DOHH2 (cell line): Measurements from ENCODE around the gene HADHA.

ENCODE experiments used
- H3F3A ChIP-seq: fragments of 200-600 bp; sonication (generic), shearing (Covaris generic); 2 replicates; pipeline ENCODE4 v1.6.0; 2016; ENCODE audit warnings: antibody characterized with exemption, mild to moderate bottlenecking; ENCODE audit not compliant: control insufficient read depth, insufficient read depth
- H3K27ac ChIP-seq: fragments of 200-600 bp; sonication (generic); 2 replicates; pipeline ENCODE4 v1.5.1; 2014; ENCODE audit warnings: low read depth, mild to moderate bottlenecking, low read length, moderate library complexity
- H3K27me3 ChIP-seq: fragments of 200-600 bp; sonication (generic); 2 replicates; pipeline ENCODE4 v1.6.1; 2014; ENCODE audit warnings: mild to moderate bottlenecking, low read length, mixed read lengths; ENCODE audit not compliant: control insufficient read depth
- H3K36me3 ChIP-seq: fragments of 200-600 bp; sonication (generic); 2 replicates; pipeline ENCODE4 v1.6.1; 2014; ENCODE audit warnings: mild to moderate bottlenecking, low read length, moderate library complexity, mixed read lengths; ENCODE audit not compliant: control insufficient read depth
- H3K4me1 ChIP-seq: fragments of 200-600 bp; sonication (generic); 2 replicates; pipeline ENCODE4 v1.6.1; 2014; ENCODE audit warnings: mild to moderate bottlenecking, low read length, mixed read lengths; ENCODE audit not compliant: control insufficient read depth
- H3K4me2 ChIP-seq: fragments of 200-600 bp; sonication (generic); 2 replicates; pipeline ENCODE4 v1.6.0; 2014; ENCODE audit warnings: mild to moderate bottlenecking, low read length, moderate library complexity
- H3K4me3 ChIP-seq: fragments of 200-600 bp; sonication (generic); 2 replicates; pipeline ENCODE4 v1.5.1; 2014; ENCODE audit warnings: mild to moderate bottlenecking, low read length, mixed read lengths
- H3K79me2 ChIP-seq: fragments of 200-600 bp; sonication (generic); 2 replicates; pipeline ENCODE4 v1.6.1; 2014; ENCODE audit warnings: mild to moderate bottlenecking, low read length, mixed read lengths; ENCODE audit not compliant: control insufficient read depth
- H3K9me2 ChIP-seq: fragments of 200-600 bp; sonication (generic); replicated peaks from 2 replicates; pipeline ENCODE4 v1.6.1; 2014; ENCODE audit warnings: mild to moderate bottlenecking, low read length, mixed read lengths; ENCODE audit not compliant: control insufficient read depth
- H3K9me3 ChIP-seq: fragments of 200-600 bp; sonication (generic); 2 replicates; pipeline ENCODE4 v1.6.1; 2014; ENCODE audit warnings: antibody characterized with exemption, low read length, mixed read lengths; ENCODE audit not compliant: control insufficient read depth, insufficient read depth
- H4K20me1 ChIP-seq: fragments of 200-600 bp; sonication (generic); 2 replicates; pipeline ENCODE4 v1.6.0; 2014; ENCODE audit warnings: low read depth, mild to moderate bottlenecking, antibody characterized with exemption, low read length, moderate library complexity; ENCODE audit not compliant: control insufficient read depth, insufficient read depth
- CTCF ChIP-seq: fragments of 200-600 bp; sonication (generic); IDR thresholded peaks from one replicate; pipeline ENCODE4 v1.5.1; 2014; ENCODE audit warnings: antibody characterized with exemption, mild to moderate bottlenecking, low read depth, low read length; ENCODE audit not compliant: poor library complexity, severe bottlenecking
- EZH2phosphoT487 ChIP-seq: fragments of 200-600 bp; sonication (generic); IDR thresholded peaks from 2 replicates; pipeline ENCODE4 v1.6.1; 2017; ENCODE audit warnings: borderline replicate concordance, mild to moderate bottlenecking, antibody characterized with exemption, low read length, moderate library complexity, mixed read lengths

HADHA gene

GRCh38 chr2:26141145-26141769, 103.2 kb downstream of the HADHA start:
- Histone ChIP-seq H3K27me3 (no peaks in the 10 kb centered on the region), H3K9me3 (no peaks in the 10 kb centered on the region), H3K79me2 (no peaks in the 10 kb centered on the region), H3K27ac (no peak overlapping the region), H4K20me1 (0 out of 2 replicates have a peak, but pooled peaks cover 4% of the 10 kb centered on the region), H3K4me1 (no peaks in the 10 kb centered on the region), H3K4me3 (no peak overlapping the region), H3K36me3 (peaks cover 4% of the 10 kb centered on the region), H3K9me2 (no peaks in the 10 kb centered on the region), H3F3A (peaks cover 5% of the 10 kb centered on the region; the same call in 1 of the 2 replicates), H3K4me2 (no peak overlapping the region)
- TF ChIP-seq EZH2phosphoT487 (no peak), CTCF (no peak)
